ENCODE measurements around the gene KHDC4. TPM values are rescaled to one million over a fixed set of nuclear protein-coding genes. Genes with fewer than 3 reads are reported as not detected.
A peak's percentile ranks its signal among the peaks of the same experiment; 100 is the strongest.
"Not testable (repeated sequence)": the region's sequence is repeated elsewhere in the genome, so short reads cannot be mapped to it uniquely, and the experiment has no call there.

KHDC4 gene
- total RNA-seq, 2 experiments from 2014 or later = 80.2 to 99.4 TPM

DNA sequence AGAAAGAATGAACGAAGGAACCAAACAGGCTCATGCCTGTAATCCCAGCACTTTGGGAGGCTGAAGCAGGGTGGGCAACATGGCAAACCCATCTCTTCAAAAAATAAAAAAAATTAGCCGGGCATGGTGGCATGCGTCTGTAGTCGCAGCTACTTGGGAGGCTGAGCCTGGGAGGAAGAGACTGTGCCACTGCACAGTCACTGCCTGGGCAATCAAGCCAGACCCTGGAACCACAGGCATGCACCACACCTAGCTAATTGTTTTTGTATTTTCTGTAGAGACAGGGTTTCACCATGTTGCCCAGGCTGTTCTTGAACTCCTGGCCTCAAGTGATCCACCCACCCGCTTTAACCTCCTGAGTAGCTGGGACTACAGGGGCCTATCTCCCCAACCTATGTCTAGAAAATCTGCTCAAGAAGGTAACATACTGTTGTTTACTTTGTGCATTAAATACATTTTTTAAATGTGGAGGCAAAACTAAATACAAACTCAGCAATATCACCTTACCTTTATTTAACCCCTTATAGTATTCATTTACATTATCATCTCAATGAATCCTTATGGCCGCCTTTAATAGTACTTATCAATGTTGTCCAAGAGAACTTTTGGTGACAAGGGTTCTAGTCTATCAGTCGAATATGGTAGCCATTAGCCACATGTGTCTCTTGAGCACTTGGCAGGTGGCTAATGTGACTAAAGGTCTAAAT is 2.7 kb downstream of the KHDC4 start:
- no peak for DNase-seq
- ATAC-seq = no peak
- Mint-ChIP-seq H3K9me3 (ENCODE audit: low read depth) (no peaks in the 10 kb centered on the region), H3K4me3 (peak overlapping the region; percentile 58), H3K4me1 (peaks cover 49% of the 10 kb centered on the region), H3K27me3 (no peaks in the 10 kb centered on the region), H3K36me3 (peaks cover 48% of the 10 kb centered on the region), H3K27ac (peak overlapping the region; percentile 61)
- CTCF ChIA-PET = interaction anchor here (0.7 to 4.5 kb wide), 8 partner anchors 9 to 74 kb away, joined by 3 to 56 read pairs (median 6); partner anchors contain the start of gene ARHGEF2

DNA sequence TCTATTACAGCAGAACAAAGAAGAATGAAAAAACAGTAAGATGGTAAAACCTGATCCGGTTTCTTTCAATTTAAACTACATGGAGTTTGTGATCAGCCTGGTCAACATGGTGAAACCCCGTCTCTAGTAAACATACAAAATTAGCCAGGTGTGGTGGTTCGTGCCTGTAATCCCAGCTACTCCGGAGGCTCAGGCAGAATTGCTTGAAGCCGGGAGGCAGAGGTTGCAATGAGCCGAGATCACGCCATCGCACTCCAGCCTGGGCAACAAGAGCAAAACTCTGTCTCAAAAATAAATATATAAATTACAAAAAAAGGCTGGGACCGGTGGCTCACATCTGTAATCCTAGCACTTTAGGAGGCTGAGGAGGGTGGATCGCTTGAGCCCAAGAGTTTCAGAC is 3.5 kb downstream of the KHDC4 start:
- peaks cover 53% of the 10 kb centered on the region for H3K36me3 Mint-ChIP-seq

DNA sequence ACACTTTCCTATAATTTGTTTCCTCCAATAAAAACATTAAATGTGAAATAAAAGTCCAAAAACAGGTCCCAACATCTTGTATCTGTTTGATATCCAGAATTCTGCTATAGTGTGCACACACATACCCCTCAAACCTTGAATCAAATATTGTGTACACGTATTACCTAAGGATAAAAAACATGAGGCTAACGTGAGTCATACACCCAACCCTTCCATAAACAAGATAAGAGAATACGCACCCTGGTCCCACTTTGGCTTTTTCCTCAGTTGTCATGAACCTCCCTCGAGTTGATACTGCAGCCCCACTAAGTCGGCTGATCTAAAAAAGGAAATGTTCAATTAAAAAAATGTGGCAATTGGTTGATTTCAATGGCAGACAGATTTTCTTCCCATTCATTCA is 5.2 kb downstream of the KHDC4 start:
- Mint-ChIP-seq H3K36me3 (peaks cover 58% of the 10 kb centered on the region), H3K4me1 (peaks cover 45% of the 10 kb centered on the region), H3K27me3 (no peaks in the 10 kb centered on the region), H3K9me3 (ENCODE audit: low read depth) (no peaks in the 10 kb centered on the region), H3K27ac (no peak overlapping the region), H3K4me3 (no peak overlapping the region)
- ATAC-seq (no peak), DNase-seq (no peak)
- CTCF ChIA-PET = interaction anchor here (0.9 to 1.8 kb wide), 3 partner anchors 10 to 14 kb away, joined by 3 to 9 read pairs (median 3); no protein-coding TSS in a partner anchor

More for the DNA sequence above, 3.5 kb downstream of the KHDC4 start:
- Mint-ChIP-seq H3K4me1 (peaks cover 45% of the 10 kb centered on the region), H3K4me3 (peak overlapping the region; percentile 58)
- CTCF ChIA-PET = interaction anchor here (0.7 to 2.4 kb wide), 6 partner anchors 8 to 59 kb away, joined by 3 to 9 read pairs (median 4); no protein-coding TSS in a partner anchor
- not testable (repeated sequence) for ATAC-seq; H3K9me3 Mint-ChIP-seq (ENCODE audit: low read depth); H3K27me3 Mint-ChIP-seq; DNase-seq; H3K27ac Mint-ChIP-seq

DNA sequence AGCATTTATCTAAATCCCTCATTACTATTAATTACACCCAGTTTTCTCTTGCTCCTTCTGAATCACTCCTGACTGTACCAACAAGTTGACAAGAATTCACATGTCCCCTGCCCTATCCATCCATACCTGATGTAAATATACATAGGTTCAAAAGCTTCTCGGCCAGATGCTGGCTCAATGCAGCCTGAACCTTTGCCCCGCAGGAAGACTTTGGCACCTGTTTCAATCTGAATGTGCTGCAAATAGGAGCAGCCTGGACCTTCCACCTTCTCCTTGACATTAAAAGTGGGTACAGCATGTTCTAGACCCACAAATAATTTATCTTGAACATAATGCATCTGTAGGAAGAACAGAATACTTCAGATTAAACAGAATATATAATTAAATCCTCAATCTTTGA is 8.7 kb downstream of the KHDC4 start:
- no peak overlapping the region for H3K4me3 Mint-ChIP-seq
- ATAC-seq (no peak), DNase-seq (no peak)
- no peaks in the 10 kb centered on the region for H3K27me3 Mint-ChIP-seq
- CTCF ChIA-PET = interaction anchor here (1.6 kb wide), 1 partner anchor 675 kb away, joined by 3 read pairs; no protein-coding TSS in a partner anchor
- H3K4me1 Mint-ChIP-seq = peaks cover 24% of the 10 kb centered on the region
- no peaks in the 10 kb centered on the region for H3K9me3 Mint-ChIP-seq (ENCODE audit: low read depth)
- H3K36me3 Mint-ChIP-seq = peaks cover 63% of the 10 kb centered on the region
- no peak overlapping the region for H3K27ac Mint-ChIP-seq

DNA sequence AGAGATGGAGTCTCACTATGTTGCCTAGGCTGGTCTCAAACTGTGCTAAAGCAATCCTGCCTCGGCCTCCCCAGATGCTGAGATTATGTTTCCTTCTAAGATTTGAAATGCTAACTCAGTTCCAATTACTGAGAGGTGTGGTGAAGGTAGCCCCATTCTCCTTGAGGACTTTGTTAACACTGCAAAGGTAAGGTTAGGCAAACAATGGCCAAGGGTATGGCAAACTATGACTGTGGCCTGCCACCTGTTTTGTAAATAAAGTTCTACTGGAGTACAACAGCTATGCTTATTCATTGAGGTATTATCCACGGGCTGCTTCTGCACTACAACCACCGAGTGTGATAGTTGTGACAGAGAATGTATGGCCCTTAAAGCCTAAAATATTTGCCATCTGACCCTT is 13.5 kb downstream of the KHDC4 start:
- Mint-ChIP-seq H3K27me3 (no peaks in the 10 kb centered on the region), H3K4me1 (peaks cover 9% of the 10 kb centered on the region), H3K27ac (no peak overlapping the region), H3K9me3 (ENCODE audit: low read depth) (no peaks in the 10 kb centered on the region), H3K4me3 (no peak overlapping the region), H3K36me3 (peaks cover 61% of the 10 kb centered on the region)
- ATAC-seq (no peak), DNase-seq (no peak)
- CTCF ChIA-PET = interaction anchor here (0.5 to 1.1 kb wide), 3 partner anchors 9 to 131 kb away, joined by 3 read pairs; no protein-coding TSS in a partner anchor

DNA sequence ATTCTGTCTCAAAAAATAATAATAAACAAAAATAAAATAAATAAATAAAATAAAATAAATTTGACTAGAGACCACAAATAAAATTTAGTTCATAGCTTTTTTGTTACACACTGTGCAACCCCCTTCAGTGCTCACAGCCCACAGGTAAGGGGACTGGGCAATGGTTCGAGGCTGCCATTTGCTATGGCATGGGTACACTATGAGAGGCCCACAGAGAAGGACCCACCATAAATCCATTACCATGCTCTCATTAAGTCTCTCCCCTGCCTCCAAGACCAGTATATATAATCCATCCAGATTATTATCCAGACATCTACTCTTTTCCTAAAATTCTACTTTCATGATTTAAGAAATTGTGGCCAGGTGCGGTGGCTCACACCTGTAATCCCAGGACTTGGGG is 14.4 kb downstream of the KHDC4 start:
- no peak overlapping the region for H3K27ac Mint-ChIP-seq
- CTCF ChIA-PET = no interaction called here
- no peaks in the 10 kb centered on the region for H3K27me3 Mint-ChIP-seq
- DNase-seq = no peak
- peaks cover 9% of the 10 kb centered on the region for H3K4me1 Mint-ChIP-seq
- H3K36me3 Mint-ChIP-seq = peaks cover 58% of the 10 kb centered on the region
- no peaks in the 10 kb centered on the region for H3K9me3 Mint-ChIP-seq (ENCODE audit: low read depth)
- ATAC-seq = no peak
- H3K4me3 Mint-ChIP-seq = no peak overlapping the region

DNA sequence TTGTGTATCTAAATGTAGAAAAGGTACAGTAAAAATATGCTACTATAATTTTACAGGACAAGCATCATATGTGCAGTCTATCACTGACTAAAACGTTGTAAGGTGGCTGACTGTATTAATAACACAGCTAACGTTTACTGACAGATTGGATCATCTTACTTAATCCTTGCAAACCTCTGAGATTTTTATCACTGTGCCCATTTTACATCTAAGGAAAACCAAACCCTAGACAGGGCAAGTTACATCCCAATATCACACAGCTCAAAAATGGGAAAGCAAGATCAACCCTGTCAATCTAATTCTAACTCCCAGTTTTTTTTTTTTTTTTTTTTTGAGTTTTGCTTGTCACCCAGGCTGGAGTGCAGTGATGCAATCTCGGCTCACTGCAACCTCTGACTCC is 15.6 kb downstream of the KHDC4 start:
- CTCF ChIA-PET = interaction anchor here (0.7 to 1.2 kb wide), 3 partner anchors 11 to 83 kb away, joined by 3 read pairs; no protein-coding TSS in a partner anchor
- peaks cover 65% of the 10 kb centered on the region for H3K36me3 Mint-ChIP-seq

DNA sequence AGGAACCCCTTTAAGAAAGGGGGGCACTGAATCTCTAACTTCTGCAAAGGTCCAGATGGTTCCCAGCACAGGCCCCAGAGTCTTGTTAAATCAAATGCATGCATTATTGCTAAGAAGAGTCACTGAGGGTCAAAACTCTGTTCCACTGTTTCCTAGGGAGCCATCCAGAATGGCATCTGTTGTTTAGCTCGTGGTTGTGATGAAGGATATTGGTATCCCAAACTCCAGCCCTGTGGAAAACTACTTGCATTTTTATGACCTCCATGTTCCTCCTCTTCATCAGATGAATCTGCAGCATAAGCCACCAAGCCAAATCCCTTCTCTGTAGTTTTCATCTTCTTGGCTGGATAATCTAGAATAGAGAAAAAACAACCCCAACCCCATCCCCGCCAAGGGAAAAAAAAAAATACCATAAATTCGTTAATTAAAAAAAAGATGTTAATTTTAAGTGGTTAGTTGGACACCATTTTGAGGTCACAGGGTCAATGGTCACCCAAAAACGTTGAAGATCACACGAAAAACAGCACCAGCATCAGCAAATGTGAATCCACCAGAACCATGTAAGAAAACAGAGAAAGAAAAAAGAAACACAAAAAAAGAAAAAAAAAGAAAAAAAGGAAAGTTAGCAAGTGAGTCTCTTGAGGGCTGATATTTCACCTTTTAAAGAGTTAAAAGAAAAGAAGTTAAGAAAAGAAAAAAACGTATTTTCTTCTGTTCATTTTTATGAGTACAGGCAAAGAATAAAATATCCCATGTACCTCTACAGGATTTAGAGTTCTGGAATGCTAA is 20.1 kb downstream of the KHDC4 start:
- Mint-ChIP-seq H3K4me3 (no peak overlapping the region), H3K36me3 (peaks cover 59% of the 10 kb centered on the region), H3K27me3 (no peaks in the 10 kb centered on the region), H3K9me3 (ENCODE audit: low read depth) (no peaks in the 10 kb centered on the region), H3K27ac (no peak overlapping the region), H3K4me1 (peaks cover 23% of the 10 kb centered on the region)
- DNase-seq = no peak
- no peak for ATAC-seq
- CTCF ChIA-PET = no interaction called here

More for the DNA sequence above, 15.6 kb downstream of the KHDC4 start:
- Mint-ChIP-seq H3K4me1 (peaks cover 9% of the 10 kb centered on the region), H3K4me3 (no peak overlapping the region), H3K9me3 (ENCODE audit: low read depth) (no peaks in the 10 kb centered on the region), H3K27ac (no peak overlapping the region), H3K27me3 (no peaks in the 10 kb centered on the region)
- ATAC-seq (no peak), DNase-seq (no peak)

DNA sequence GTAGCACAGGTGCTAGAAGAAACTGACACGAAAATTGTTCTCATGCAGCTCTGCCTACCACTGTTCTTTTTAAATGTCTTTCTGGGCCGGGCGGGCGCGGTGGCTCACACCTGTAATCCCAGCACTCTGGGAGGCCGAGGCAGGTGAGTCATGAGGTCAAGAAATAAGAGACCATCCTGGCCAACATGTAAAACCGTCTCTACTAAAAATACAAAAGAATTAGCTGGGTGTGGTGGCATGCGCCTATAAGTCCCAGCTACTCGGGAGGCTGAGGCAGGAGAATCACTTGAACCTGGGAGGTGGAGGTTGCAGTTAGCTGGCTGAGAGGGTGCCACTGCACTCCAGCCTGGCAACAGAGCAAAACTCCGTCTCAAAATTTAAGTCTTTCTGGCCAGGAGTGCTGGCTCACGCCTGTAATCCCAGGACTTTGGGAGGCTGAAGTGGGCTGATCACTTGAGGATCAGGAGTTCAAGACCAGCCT is 22.1 kb downstream of the KHDC4 start:
- peak overlapping the region; percentile 95 for H3K27ac Mint-ChIP-seq
- no peaks in the 10 kb centered on the region for H3K27me3 Mint-ChIP-seq
- CTCF ChIA-PET = interaction anchor here (0.8 to 1.4 kb wide), 5 partner anchors 9 to 154 kb away, joined by 3 to 4 read pairs (median 3); partner anchors contain the start of gene KHDC4
- peaks cover 51% of the 10 kb centered on the region for H3K36me3 Mint-ChIP-seq
- peaks cover 25% of the 10 kb centered on the region for H3K4me1 Mint-ChIP-seq
- H3K9me3 Mint-ChIP-seq (ENCODE audit: low read depth) = no peaks in the 10 kb centered on the region
- H3K4me3 Mint-ChIP-seq = peak overlapping the region; percentile 90
- no peak for DNase-seq
- no peak for ATAC-seq

DNA sequence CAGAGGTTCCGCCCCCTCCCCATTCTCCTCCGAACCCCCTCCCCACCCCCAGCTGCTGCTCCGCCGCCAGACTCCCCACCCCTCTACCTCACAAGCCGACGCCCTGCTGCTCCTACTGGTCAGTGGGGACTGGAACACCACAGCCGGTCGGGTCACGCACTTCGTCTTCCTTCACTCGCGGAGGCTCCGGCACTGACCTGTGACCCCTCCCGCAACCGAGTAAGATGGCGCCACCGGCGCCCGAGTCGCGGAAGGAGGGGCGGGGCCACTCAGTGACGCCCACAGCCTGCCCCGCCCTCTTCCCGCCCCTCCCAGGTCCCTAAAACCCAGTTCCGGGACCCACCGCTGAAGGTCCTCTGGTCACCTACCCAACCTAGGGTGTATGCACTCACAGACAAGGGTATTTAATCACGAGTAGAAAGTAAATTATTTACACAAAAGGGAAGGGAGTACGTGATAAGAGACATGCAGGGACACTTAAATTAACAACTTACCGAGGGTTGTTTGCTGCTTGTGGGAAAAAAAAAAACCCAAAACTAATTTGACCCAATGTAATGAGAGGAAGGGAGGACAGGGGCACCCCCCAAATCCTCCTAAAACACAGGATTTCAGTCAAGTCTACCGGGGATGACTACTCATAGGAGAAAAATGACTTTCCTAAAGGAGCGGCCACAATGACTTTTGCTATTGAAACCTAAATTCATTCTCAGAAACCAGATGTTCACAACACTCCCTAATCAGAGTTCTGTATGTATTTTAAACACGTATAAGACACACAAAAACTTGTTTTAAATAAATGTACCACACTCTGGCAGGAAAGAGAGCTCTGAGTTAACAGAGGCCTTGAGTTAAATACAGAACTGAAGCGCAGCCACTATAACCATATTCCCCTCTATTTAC is 22.8 kb downstream of the KHDC4 start, which contains the start of gene RIT1:
Gene RIT1, minus strand, starts transcription at position 194 of the 900 bp plus-strand sequence. CDS start 588 bp downstream, outside the sequence.
- CTCF ChIA-PET = interaction anchor here (0.8 to 1.4 kb wide), 5 partner anchors 10 to 155 kb away, joined by 3 to 4 read pairs (median 3); partner anchors contain the start of gene KHDC4
- peak; percentile 92 for DNase-seq
- H3K36me3 Mint-ChIP-seq = peaks cover 44% of the 10 kb centered on the region
- ATAC-seq = peak; percentile 97
- peaks cover 25% of the 10 kb centered on the region for H3K4me1 Mint-ChIP-seq
- no peaks in the 10 kb centered on the region for H3K27me3 Mint-ChIP-seq
- peak within 1 kb of the TSS; percentile 90 for H3K4me3 Mint-ChIP-seq
- H3K9me3 Mint-ChIP-seq (ENCODE audit: low read depth) = no peaks in the 10 kb centered on the region
- peak within 1 kb of the TSS; percentile 95 for H3K27ac Mint-ChIP-seq

DNA sequence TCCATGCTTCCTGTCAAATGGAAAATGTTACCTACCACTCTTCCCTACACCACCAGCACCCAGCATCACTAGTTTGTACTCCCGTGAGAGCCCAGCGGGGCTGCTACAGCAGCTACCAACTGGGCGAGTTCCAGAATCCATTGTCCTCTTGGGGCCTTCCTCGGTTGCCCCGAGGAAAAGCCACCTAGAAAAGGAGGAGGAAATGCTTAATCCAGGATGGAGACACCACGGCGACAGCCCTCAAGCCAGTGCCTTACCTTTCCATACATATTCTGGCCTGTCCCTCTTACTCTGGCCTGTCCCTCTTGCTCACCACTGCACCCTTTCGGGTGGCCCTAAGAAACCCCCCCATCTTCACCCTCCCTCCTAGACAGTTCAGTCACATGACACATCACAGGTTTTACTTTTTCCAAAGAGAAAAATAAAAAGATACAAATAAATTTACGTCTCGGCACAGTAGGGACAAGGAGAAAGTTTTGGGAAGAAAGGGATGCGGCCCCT is 23.5 kb downstream of the KHDC4 start:
- peak; percentile 28 for ATAC-seq
- H3K27me3 Mint-ChIP-seq = no peaks in the 10 kb centered on the region
- DNase-seq = peak; percentile 46
- peak overlapping the region; percentile 95 for H3K27ac Mint-ChIP-seq
- peaks cover 43% of the 10 kb centered on the region for H3K36me3 Mint-ChIP-seq
- CTCF ChIA-PET = interaction anchor here (0.8 kb wide), 1 partner anchor 52 kb away, joined by 3 read pairs; no protein-coding TSS in a partner anchor
- H3K4me3 Mint-ChIP-seq = peak overlapping the region; percentile 90
- no peaks in the 10 kb centered on the region for H3K9me3 Mint-ChIP-seq (ENCODE audit: low read depth)
- peaks cover 26% of the 10 kb centered on the region for H3K4me1 Mint-ChIP-seq

DNA sequence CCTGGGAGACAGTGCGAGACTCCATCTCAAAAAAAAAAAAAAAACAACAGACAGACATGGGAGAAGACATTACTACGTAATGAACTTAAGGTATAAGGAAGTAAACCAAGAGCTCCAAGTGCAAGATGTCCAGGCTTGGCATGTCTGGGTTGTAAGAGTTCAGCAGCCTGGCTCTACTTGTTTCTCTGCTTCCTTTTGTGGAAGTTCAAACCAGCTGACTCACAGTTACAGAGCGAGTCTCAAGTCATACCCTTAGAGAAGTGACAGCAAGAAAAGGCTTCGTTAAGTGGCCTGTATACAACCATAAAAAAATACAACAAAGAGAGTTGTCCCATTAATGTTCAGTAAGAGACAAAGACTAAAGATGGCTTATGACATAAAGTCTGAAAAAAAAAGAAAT is 24.3 kb downstream of the KHDC4 start:
- Mint-ChIP-seq H3K27me3 (no peaks in the 10 kb centered on the region), H3K4me1 (peaks cover 26% of the 10 kb centered on the region), H3K4me3 (peak overlapping the region; percentile 90), H3K36me3 (peaks cover 41% of the 10 kb centered on the region), H3K9me3 (ENCODE audit: low read depth) (no peaks in the 10 kb centered on the region), H3K27ac (peak overlapping the region; percentile 95)
- no peak for DNase-seq
- ATAC-seq = no peak
- CTCF ChIA-PET = interaction anchor here (0.7 to 0.8 kb wide), 3 partner anchors 52 to 116 kb away, joined by 3 read pairs; no protein-coding TSS in a partner anchor
